ENCODE results near the gene BIK.
"Not testable (repeated sequence)": the region's sequence is repeated elsewhere in the genome, so short reads cannot be mapped to it uniquely, and the experiment has no call there.

The BIK gene

GRCh38 chr22:43142880-43143562, 32.5 kb downstream of the BIK start, which contains the start of gene MCAT:
MCAT (minus strand) TSS chr22:43143398; CDS start chr22:43143348, 50 bp downstream.
- peak; percentile 83 for DNase-seq

GRCh38 chr22:43144949-43145348, 34.4 kb downstream of the BIK start:
- DNase-seq = no peak

- DNase-seq = not testable (repeated sequence)
Measured at GRCh38 chr22:43145371-43145770, 34.8 kb downstream of the BIK start.

DNA sequence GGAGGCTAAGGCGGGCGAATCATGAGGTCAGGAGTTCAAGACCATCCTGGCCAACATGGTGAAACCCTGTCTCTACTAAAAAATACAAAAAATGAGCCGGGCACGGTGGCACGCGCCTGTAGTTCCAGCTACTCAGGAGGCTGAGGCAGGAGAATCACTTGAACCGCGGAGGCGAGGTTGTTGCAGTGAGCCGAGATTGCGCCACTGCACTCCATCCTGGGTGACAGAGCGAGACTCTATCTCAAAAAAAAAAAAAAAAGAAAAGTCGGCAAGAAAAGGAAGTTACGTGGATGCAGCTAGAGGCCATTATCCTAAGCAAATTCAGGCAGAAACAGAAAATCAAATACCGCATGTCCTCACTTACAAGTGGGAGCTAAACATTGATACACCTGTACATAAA, 35.8 kb downstream of the BIK start:
- not testable (repeated sequence) for DNase-seq

- no peak for DNase-seq
Measured at GRCh38 chr22:43147821-43148220, 37.3 kb downstream of the BIK start.

DNA sequence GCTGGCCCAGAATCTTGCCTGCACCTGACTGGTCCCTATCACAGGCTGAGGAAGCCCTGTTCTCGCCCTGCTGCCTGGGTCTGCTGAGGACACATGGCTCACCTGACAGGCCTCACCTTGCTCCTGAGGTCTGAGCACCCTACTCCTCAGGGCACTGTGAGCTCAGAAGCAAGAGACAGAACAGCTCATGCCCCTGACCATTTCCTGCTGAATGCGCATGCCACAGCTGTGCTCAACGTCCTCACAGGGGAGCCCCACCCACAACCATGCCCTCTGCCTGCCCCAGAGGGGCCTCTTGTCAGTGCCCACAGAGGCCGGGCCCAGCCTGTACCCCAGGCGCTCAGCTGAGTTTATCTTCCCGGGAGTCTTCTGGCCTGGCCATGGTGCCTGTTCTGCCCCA, 38.0 kb downstream of the BIK start:
- DNase-seq = no peak

- no peak for DNase-seq
Measured at GRCh38 chr22:43150731-43151206, 40.2 kb downstream of the BIK start.

GRCh38 chr22:43151251-43152002, 40.9 kb downstream of the BIK start, which contains the start of gene TSPO:
TSPO (plus strand) TSS chr22:43151559; CDS start chr22:43159239, 7,680 bp downstream.
- DNase-seq = peak; percentile 56

GRCh38 chr22:43152003-43152356, 41.4 kb downstream of the BIK start:
- DNase-seq = no peak

DNA sequence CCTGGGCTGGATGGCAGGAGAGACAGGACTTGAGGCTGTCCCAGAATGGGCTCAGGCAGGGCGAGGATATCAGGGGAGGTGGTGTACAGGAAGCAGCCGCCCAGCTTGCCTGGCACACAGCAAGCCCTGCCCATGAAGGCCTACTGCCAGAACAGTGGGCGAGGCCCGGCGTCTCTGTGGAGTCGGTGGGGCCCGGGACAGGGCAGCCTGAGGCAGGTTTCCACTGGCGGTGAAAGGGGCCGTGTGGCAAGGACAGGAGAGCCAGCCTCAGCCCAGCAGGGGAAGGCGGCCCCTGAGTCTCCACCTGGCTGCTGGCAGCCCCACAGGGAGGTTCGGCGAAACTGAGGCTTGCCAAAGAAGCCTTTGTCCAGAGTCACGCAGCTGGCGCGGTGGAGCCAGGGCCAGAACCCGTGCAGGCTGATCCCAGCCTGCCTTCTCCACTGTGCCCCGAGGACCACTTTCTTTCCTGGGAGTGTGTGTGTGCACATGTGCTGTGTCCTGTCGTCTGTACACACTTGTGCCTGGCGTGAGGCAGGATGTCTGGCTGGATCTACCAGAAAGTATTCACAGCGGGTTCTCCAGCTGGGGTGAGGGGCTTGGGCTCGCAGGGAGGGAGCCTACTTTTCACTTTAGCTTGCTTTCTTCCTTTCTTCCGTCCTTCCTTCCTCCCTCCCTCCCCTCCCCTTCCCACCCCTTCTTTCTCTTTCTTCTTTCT, 42.0 kb downstream of the BIK start:
- DNase-seq = peak; percentile 69

DNA sequence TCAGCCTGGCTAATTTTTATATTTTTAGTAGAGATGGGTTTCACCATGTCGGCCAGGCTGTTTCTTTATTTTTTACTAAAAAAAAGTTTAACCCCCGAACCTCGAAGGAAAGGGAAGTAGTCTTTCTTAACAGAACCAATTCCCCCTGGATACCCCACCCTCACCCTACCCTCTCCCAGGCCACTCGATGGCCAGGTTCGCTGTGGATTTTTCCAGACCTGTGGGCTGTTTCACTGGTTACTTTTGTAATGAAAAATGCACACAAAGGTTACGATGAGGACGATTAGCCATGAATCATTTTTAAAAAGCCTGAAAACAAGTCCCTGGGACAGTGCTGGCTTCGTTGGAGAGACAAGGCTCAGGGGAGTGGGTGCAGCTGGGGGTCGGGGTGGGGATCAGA, 43.3 kb downstream of the BIK start:
- DNase-seq = no peak

GRCh38 chr22:43154887-43155536, 44.5 kb downstream of the BIK start:
- no peak for DNase-seq

GRCh38 chr22:43155789-43156188, 45.2 kb downstream of the BIK start:
- no peak for DNase-seq

DNA sequence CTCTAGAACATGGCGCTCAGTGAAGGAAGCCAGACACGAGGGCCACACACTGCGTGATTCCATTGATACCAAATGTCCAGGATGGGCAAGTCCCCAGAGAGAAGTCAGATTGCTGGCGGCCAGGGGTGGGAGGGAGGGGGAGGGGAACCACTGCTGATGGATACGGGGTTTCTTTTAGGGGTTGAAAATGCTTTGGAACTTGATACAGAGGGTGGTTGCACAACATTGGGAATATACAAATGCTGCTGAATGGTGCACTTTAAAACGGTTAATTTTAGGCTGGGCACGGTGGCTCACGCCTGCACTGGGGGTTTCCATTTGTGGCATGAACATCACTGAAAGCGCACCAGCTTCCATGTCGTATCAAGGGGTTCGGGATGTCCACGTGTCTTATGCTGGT, 45.9 kb downstream of the BIK start:
- no peak for DNase-seq

DNA sequence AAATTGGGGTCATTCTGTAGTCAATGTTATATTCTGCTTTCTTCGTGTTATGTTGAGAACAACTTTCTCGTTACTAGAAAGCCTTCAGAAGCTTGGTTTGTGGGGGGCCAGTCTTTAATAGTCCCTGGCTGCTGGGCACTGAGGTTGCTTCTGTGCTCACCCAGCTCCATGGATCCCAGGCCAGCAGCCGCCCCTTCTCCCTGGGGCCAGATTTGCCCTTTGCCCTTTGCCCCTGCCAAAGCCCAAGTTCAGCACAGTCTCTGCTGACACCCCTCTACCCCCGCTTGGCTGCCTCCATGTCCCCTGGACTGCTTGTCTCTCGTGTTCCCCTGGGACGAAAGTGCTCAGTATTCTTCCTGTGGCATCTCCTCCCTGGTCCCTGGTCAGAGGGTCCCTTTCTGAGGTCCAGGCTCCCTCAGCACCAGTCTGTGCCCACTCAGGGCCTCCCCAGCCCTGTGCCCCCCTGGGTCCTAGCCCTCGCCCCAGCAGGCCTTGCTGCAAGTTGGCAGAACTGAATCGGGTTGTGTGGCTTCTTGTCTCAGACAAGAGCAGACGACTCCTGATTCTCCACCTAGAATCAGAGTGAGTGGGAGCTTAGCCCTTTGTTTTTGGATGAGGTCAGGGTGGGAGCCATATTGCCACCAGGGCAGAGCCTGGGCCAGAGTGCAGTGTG, 47.5 kb downstream of the BIK start:
- no peak for DNase-seq

GRCh38 chr22:43158778-43159483, 48.4 kb downstream of the BIK start:
- no peak for DNase-seq

DNA sequence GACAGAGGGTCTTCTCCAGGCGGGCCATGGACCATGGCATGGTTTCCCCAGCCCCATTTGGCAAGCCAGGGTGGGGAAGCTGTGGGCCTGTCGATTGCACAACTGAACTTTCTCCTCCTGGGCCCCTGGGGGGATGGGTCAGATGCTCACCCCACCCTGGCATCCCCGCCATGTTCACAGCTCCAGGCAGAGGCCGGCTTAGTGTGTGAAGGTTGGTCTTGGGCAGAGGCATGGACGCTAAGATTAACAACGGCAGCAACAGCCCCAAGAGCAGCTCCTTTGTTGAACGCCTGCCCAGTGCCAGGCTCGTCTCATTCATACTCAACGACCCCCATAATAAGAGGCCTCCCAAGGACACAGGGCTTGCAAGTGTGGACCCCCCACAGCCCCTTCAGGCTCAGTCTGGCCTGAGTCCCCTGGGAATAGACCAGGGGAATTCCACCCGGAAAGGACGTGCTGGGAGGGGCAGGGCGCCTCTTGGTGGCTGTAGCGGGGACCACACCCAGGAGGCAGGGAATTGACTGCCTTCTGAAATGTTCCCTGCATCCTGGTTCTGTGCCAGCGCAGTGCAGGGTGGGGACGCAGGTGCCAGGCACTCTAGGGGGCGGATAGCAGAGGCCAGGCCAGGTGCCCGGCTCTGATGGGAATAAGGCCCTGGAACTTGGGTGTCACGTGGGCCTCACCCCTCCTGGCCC, 49.1 kb downstream of the BIK start:
- no peak for DNase-seq

DNA sequence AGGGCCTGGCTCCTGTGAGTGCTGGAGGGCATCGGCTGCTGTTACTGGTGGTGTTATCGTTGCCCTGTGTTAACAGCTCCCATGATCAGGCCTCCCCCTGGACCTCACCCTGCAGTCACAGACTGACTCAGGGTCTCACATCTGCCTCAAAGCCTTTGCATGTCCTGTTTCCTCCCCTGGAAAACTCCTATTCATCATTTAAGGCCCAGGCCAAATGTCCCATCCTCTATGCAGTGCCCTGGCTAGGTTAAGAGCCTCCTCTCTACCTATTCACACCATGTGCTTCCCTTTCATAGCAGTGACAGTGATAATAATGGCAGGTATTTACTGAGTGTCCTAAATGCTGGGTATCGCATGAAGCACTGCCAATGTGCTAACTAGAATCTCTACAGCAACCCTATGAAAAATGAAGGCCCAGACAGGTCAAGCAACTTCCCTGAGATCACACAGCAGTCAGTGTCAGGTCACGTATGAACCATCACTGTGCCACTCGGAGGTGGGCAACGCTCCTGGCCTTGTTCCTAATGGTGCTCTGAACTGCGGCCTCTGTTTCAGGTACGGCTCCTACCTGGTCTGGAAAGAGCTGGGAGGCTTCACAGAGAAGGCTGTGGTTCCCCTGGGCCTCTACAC, 50.1 kb downstream of the BIK start:
- no peak for DNase-seq

DNA sequence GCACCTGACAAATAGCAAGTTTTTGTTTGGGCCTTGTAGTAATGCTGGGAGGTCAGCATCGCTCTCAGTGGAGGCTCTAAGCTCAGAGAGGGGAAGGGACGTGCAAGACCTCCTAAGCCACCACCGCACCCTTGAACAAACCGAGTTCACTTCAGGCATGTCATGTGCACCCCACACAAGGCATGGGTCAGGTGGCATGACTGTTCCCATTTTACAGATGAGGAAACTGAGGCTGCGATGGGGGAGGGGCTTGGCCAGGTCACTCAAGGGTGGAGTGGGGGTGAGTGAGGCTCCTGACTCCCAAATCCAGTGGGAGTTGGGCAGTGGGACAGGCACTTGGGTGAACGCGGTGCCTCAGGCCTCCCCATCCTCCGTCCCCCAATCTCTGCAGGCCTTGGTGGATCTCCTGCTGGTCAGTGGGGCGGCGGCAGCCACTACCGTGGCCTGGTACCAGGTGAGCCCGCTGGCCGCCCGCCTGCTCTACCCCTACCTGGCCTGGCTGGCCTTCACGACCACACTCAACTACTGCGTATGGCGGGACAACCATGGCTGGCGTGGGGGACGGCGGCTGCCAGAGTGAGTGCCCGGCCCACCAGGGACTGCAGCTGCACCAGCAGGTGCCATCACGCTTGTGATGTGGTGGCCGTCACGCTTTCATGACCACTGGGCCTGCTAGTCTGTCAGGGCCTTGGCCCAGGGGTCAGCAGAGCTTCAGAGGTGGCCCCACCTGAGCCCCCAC, 52.0 kb downstream of the BIK start:
- no peak for DNase-seq

GRCh38 chr22:43163241-43163795, 52.8 kb downstream of the BIK start:
- no peak for DNase-seq
